ENCODE results near the gene APBA2. TPM values are rescaled to one million over a fixed set of nuclear protein-coding genes. Genes with fewer than 3 reads are reported as not detected.

APBA2 gene
- total and polyA plus RNA-seq, 8 donors: 0.45 to 13.3 (median 2.0) TPM; not detected in 1

- H3K27me3 ChIP-seq: peaks cover 0 to 14% (median 0%) of the 10 kb centered on the region in 3 donors
- intact Hi-C loops (cut with DNase I; ENCODE audit: low total_unique reads): no loop called here
- TF ChIP-seq POLR2A (IDR thresholded peaks at IDR 0.05) (no peak), EP300 (IDR thresholded peaks at IDR 0.05) (no peak), POLR2AphosphoS5 (IDR thresholded peaks at IDR 0.05) (no peak), CTCF (IDR thresholded peaks at IDR 0.05) (no peak)
- H3K27ac ChIP-seq: no peak overlapping the region
- no peaks in the 10 kb centered on the region for H3K4me1 ChIP-seq
- H3K9me3 ChIP-seq: peaks cover 0 to 7% (median 2%) of the 10 kb centered on the region in 4 donors
- 81 to 93% (median 91%) methylated on average over 2 of the region's 2 CpGs for WGBS, 5 donors
- no peak for DNase-seq
- H3K4me3 ChIP-seq: no peak overlapping the region
- no peaks in the 10 kb centered on the region for H3K36me3 ChIP-seq
Observed at GRCh38 chr15:29086891-29087290, 201.1 kb downstream of the APBA2 start.

DNA sequence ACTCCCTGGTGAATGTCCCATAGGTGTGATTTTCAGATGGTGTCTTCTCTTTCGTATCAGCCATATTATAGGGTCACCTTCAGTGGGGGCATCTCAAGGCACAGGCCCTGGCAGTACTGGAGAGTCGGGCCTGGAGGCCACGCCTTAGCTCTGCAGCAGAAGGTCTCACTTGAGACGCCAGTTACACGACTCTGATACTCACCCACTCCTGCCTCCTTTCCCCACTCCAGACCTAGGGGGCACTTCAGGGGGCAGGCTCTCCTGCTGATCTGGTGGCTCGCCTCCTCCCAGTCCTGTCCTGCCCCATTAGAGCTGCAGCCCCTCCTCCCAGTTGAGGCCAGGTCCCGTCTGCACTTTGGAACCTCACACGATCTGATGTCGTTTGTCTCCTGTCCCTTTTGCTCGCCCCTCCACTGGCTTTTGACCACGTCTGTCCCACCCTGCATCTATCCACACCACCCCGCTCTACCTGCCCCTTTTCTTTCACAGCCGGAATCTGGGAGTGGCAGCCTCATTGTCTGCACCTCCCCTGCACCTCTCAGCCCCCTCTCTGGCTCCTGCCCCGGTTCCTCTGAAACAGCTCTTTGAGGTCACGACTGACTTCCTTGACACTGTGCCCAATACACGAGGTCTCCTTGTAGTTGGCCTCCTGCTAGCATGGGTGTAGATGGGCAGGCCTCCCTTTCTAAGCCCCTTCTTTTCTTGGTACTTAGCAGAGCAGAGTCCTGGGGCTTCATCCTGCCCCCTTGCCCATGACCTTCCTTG lies 201.9 kb downstream of the APBA2 start:
- no peak overlapping the region for H3K27ac ChIP-seq
- no peak for DNase-seq
- 43 to 76% (median 51%) methylated on average over 16 of the region's 16 CpGs for WGBS, 5 donors
- H3K4me3 ChIP-seq: no peak overlapping the region
- intact Hi-C loops (cut with DNase I; ENCODE audit: low total_unique reads): no loop called here
- peaks cover 0 to 7% (median 2%) of the 10 kb centered on the region in 4 donors for H3K9me3 ChIP-seq
- H3K27me3 ChIP-seq: peaks cover 0 to 14% (median 0%) of the 10 kb centered on the region in 3 donors
- TF ChIP-seq CTCF (IDR thresholded peaks at IDR 0.05) (no peak), POLR2AphosphoS5 (IDR thresholded peaks at IDR 0.05) (no peak), EP300 (IDR thresholded peaks at IDR 0.05) (no peak), POLR2A (IDR thresholded peaks at IDR 0.05) (no peak)
- H3K36me3 ChIP-seq: no peaks in the 10 kb centered on the region
- no peaks in the 10 kb centered on the region for H3K4me1 ChIP-seq

GRCh38 chr15:29088666-29089065 lies 202.9 kb downstream of the APBA2 start:
- peaks cover 0 to 7% (median 2%) of the 10 kb centered on the region in 4 donors for H3K9me3 ChIP-seq
- peaks cover 0 to 14% (median 0%) of the 10 kb centered on the region in 3 donors for H3K27me3 ChIP-seq
- H3K36me3 ChIP-seq: no peaks in the 10 kb centered on the region
- no peak overlapping the region for H3K4me3 ChIP-seq
- H3K27ac ChIP-seq: no peak overlapping the region
- DNase-seq: no peak
- TF ChIP-seq EP300 (IDR thresholded peaks at IDR 0.05): no peak
- no peaks in the 10 kb centered on the region for H3K4me1 ChIP-seq
- intact Hi-C loops (cut with DNase I; ENCODE audit: low total_unique reads): no loop called here
- 80 to 96% (median 90%) methylated on average over 5 of the region's 5 CpGs for WGBS, 5 donors

- WGBS, 5 donors: 66 to 78% (median 75%) methylated on average over 12 to 16 of the region's 16 CpGs
- TF ChIP-seq POLR2A (IDR thresholded peaks at IDR 0.05) (no peak), EP300 (IDR thresholded peaks at IDR 0.05) (no peak), CTCF (IDR thresholded peaks at IDR 0.05) (no peak), POLR2AphosphoS5 (IDR thresholded peaks at IDR 0.05) (no peak)
- intact Hi-C loops (cut with DNase I; ENCODE audit: low total_unique reads): no loop called here
- peak in 1 of 2 donors; percentile 59 for DNase-seq
- peaks cover 0 to 14% (median 0%) of the 10 kb centered on the region in 3 donors for H3K27me3 ChIP-seq
- no peak overlapping the region for H3K4me3 ChIP-seq
- no peak overlapping the region for H3K27ac ChIP-seq
- peaks cover 0 to 2% (median 0%) of the 10 kb centered on the region in 4 donors for H3K9me3 ChIP-seq
- H3K4me1 ChIP-seq: no peaks in the 10 kb centered on the region
- H3K36me3 ChIP-seq: no peaks in the 10 kb centered on the region
Observed at GRCh38 chr15:29089731-29090616, 204.2 kb downstream of the APBA2 start.

Data from stomach (tissue), 9 donors.